CD8-positive, alpha-beta memory T cell (primary cell): ENCODE data around the gene FA2H. TPM values are rescaled to one million over a fixed set of nuclear protein-coding genes. Genes with fewer than 3 reads are reported as not detected.

ENCODE experiments used
- CTCF ChIA-PET: fragments of 350-600 bp; sonication (Branson Sonifier 250); formaldehyde crosslinking; loops from one replicate; lab custom pipeline; 2021; ENCODE audit warnings: antibody characterized with exemption; lab: Charles Lee
- POLR2A ChIA-PET: fragments of 350-600 bp; sonication (Branson Sonifier 250); formaldehyde crosslinking; loops from one replicate; lab custom pipeline; 2021; ENCODE audit warnings: antibody characterized with exemption; lab: Charles Lee
- DNase-seq, 5 donors: peaks; one replicate each; pipeline versions ENCODE4 v3.0.0 to v3.0.0-alpha.2; 2020 to 2022; ENCODE audit warnings: mixed read lengths in 1 of 5
- H3K27ac ChIP-seq: one replicate; pipeline ENCODE4 v1.7.0; 2013; ENCODE audit warnings: low read depth, mild to moderate bottlenecking, low read length, moderate library complexity
- H3K27me3 ChIP-seq: 2 replicates; pipeline ENCODE4 v1.7.0; 2013; ENCODE audit warnings: low read length, mild to moderate bottlenecking; ENCODE audit not compliant: insufficient read depth, poor library complexity, severe bottlenecking
- H3K36me3 ChIP-seq: 2 replicates; pipeline ENCODE4 v1.7.0; 2013; ENCODE audit warnings: mild to moderate bottlenecking, low read length, moderate library complexity; ENCODE audit not compliant: insufficient read depth
- H3K4me1 ChIP-seq: 2 replicates; pipeline ENCODE4 v1.7.0; 2013; ENCODE audit warnings: mild to moderate bottlenecking, low read length, moderate library complexity; ENCODE audit not compliant: insufficient read depth
- H3K4me3 ChIP-seq: 2 replicates; pipeline ENCODE4 v1.7.0; 2013; ENCODE audit warnings: mild to moderate bottlenecking, low read length
- H3K9me3 ChIP-seq: 2 replicates; pipeline ENCODE4 v1.7.0; 2013; ENCODE audit warnings: mild to moderate bottlenecking, low read length
- H3K27ac Mint-ChIP-seq, 8 donors: one replicate each; pipeline ENCODE4 v1.8.0; 2020 to 2021; ENCODE audit warnings: mixed read lengths in 8 of 8, mild to moderate bottlenecking in 6 of 8, inconsistent platforms in 3 of 8, moderate library complexity in 3 of 8
- H3K27me3 Mint-ChIP-seq, 2 donors: one replicate each; pipeline ENCODE4 v1.8.0; 2020 to 2021; ENCODE audit warnings: mixed read lengths in 2 of 2, mild to moderate bottlenecking in 1 of 2, moderate library complexity in 1 of 2
- H3K36me3 Mint-ChIP-seq, 3 donors: one replicate each; pipeline ENCODE4 v1.8.0; 2020 to 2021; ENCODE audit warnings: mixed read lengths in 3 of 3, inconsistent platforms in 1 of 3, mild to moderate bottlenecking in 1 of 3
- H3K4me1 Mint-ChIP-seq, 3 donors: one replicate each; pipeline ENCODE4 v1.8.0; 2020 to 2021; ENCODE audit warnings: mixed read lengths in 3 of 3, inconsistent platforms in 1 of 3, mild to moderate bottlenecking in 1 of 3
- H3K4me3 Mint-ChIP-seq, 7 donors: one replicate each; pipeline ENCODE4 v1.8.0; 2020 to 2021; ENCODE audit warnings: mixed read lengths in 7 of 7, mild to moderate bottlenecking in 6 of 7, moderate library complexity in 4 of 7, inconsistent platforms in 2 of 7
- H3K9me3 Mint-ChIP-seq, 5 donors: one replicate each; pipeline ENCODE4 v1.8.0; 2020 to 2022; ENCODE audit warnings: mixed read lengths in 5 of 5, mild to moderate bottlenecking in 3 of 5, moderate library complexity in 2 of 5, inconsistent platforms in 1 of 5
- polyA plus RNA-seq: library from polyadenylated mRNA; unstranded; fragments of 300-500 nt; fragmentation: Illumina TruSeq; gene quantifications from one replicate; pipeline ENCODE4 v1.2.3, GENCODE V29; 2021
- total RNA-seq, 2 experiments: library from RNA; stranded (reverse); gene quantifications; one replicate each; pipeline ENCODE4 v1.2.3, GENCODE V29; 2021

Gene FA2H
- total and polyA plus RNA-seq, 3 experiments from 2014 or later = not detected

DNA sequence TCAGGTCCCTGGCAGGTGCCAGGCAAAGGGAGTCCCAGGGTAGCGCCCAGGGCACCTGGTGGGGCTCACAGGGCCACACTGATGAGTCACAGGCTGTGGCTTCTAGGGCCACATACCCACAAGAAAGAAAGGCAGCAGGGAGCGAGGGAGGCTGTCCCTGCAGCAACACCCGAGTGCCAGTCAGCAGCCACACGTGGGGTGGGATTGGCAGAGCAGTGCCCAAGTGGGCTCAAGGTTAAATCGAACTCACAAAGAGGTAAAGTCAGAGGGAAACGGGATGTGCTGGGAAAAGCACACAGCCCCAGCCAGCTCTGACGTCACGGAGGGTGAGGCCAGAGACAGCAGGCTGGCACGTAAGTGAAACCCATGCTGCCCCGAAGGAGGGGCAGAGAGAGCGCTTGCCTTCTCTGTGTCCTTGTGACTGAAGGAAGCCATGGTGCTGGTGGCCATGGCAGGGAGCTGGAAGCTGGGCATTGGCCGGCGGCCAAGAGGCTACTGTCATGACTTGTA is 33.8 kb downstream of the FA2H start:
- CTCF ChIA-PET = no interaction called here

DNA sequence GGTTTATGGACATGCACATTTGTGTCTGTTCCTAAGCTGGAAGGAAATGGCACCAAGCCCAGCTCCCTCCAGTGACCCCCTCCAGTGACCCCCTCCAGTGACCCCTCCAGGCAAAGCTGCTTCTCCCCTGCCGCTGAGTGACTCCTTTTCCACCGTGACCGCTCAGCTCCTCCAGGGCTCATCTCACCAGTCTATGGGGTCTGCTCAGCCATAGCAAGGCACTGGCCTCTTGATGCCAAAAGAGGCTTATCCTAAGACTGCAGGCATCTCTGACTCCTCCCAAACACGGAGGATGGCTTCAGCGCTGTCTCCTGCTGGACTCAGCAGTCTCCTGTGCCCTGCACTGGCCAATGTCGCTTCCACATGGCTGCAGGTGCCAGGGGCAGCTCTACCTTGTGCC is 35.3 kb downstream of the FA2H start:
- Histone ChIP-seq H3K27ac (no peak overlapping the region), H3K9me3 (no peaks in the 10 kb centered on the region), H3K4me1 (no peaks in the 10 kb centered on the region), H3K36me3 (no peaks in the 10 kb centered on the region), H3K27me3 (no peaks in the 10 kb centered on the region), H3K4me3 (no peak overlapping the region)
- Mint-ChIP-seq H3K27me3 (peaks cover 0 to 4% of the 10 kb centered on the region in 2 donors), H3K36me3 (no peaks in the 10 kb centered on the region), H3K4me3 (no peak overlapping the region), H3K9me3 (no peaks in the 10 kb centered on the region), H3K27ac (no peak overlapping the region), H3K4me1 (no peaks in the 10 kb centered on the region)
- ChIA-PET CTCF (interaction anchor here (1.4 kb wide), 1 partner anchor 124 kb away, joined by 4 read pairs; no protein-coding TSS in a partner anchor), POLR2A (no interaction called here)
- no peak for DNase-seq

More for the DNA sequence above, 33.8 kb downstream of the FA2H start:
- Histone ChIP-seq H3K27ac (no peak overlapping the region), H3K4me3 (no peak overlapping the region), H3K4me1 (no peaks in the 10 kb centered on the region), H3K36me3 (no peaks in the 10 kb centered on the region), H3K9me3 (no peaks in the 10 kb centered on the region), H3K27me3 (no peaks in the 10 kb centered on the region)
- Mint-ChIP-seq H3K27ac (no peak overlapping the region), H3K4me1 (no peaks in the 10 kb centered on the region), H3K4me3 (no peak overlapping the region), H3K36me3 (no peaks in the 10 kb centered on the region), H3K27me3 (peaks cover 0 to 4% of the 10 kb centered on the region in 2 donors), H3K9me3 (no peaks in the 10 kb centered on the region)
- POLR2A ChIA-PET = no interaction called here
- no peak for DNase-seq

DNA sequence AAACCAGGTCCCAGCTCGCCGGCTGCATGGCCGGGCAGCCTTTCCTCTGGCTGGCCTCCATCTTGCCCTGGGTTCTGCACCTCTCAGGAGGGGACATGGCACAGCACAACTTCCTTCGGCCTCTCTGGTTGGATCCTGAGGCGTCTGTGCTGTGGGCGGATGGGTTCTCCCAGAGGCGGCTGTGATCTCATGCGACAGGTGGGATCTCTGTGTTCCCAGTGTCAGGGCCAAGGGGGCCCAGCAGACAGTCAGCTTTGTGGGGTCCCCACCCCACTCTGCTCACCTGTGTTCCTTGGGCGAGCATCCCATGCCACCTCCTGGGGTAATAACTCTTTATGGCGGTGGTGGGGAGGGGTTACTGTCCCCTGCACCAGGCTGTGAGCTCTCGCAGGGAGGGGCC is 35.8 kb downstream of the FA2H start:
- H3K27me3 ChIP-seq = no peaks in the 10 kb centered on the region
- H3K36me3 ChIP-seq = no peaks in the 10 kb centered on the region
- ChIA-PET CTCF (interaction anchor here (1.4 kb wide), 1 partner anchor 124 kb away, joined by 4 read pairs; no protein-coding TSS in a partner anchor), POLR2A (no interaction called here)
- Mint-ChIP-seq H3K9me3 (no peaks in the 10 kb centered on the region), H3K27me3 (peaks cover under 1 to 4% of the 10 kb centered on the region in 2 donors), H3K4me1 (no peaks in the 10 kb centered on the region), H3K27ac (no peak overlapping the region), H3K4me3 (no peak overlapping the region), H3K36me3 (no peaks in the 10 kb centered on the region)
- H3K9me3 ChIP-seq = no peaks in the 10 kb centered on the region
- H3K27ac ChIP-seq = no peak overlapping the region
- H3K4me1 ChIP-seq = no peaks in the 10 kb centered on the region
- no peak overlapping the region for H3K4me3 ChIP-seq
- no peak for DNase-seq

DNA sequence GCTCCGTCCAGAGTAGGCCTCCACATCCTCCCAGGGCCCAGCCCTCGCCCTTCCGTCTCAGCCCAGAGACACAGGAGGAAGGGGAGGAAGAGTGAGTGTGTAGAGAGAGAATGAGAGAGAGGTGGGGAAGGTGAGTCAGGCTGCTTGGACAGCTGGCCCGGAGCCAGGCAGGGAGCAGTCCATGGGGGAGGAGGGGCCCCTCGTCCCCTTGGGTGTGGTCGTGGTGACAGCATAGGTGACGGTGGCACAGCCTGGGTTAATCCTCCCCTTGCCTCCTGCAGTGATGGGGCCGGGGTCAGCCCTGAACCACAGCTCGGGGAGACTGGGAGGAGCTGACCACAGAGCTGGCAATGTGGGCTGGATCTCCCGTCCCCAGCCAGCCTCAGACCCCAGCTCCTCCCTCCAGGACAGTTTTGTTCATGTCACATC is 36.5 kb downstream of the FA2H start:
- H3K36me3 Mint-ChIP-seq = no peaks in the 10 kb centered on the region
- H3K4me3 Mint-ChIP-seq = no peak overlapping the region
- H3K9me3 Mint-ChIP-seq = no peaks in the 10 kb centered on the region
- Histone ChIP-seq H3K36me3 (no peaks in the 10 kb centered on the region), H3K4me1 (no peaks in the 10 kb centered on the region), H3K4me3 (no peak overlapping the region), H3K27me3 (no peaks in the 10 kb centered on the region), H3K27ac (no peak overlapping the region), H3K9me3 (no peaks in the 10 kb centered on the region)
- ChIA-PET CTCF (interaction anchor here (1.4 kb wide), 1 partner anchor 125 kb away, joined by 4 read pairs; no protein-coding TSS in a partner anchor), POLR2A (no interaction called here)
- H3K27ac Mint-ChIP-seq = no peak overlapping the region
- no peak for DNase-seq
- H3K4me1 Mint-ChIP-seq = no peaks in the 10 kb centered on the region
- peaks cover 3 to 4% of the 10 kb centered on the region in 2 donors for H3K27me3 Mint-ChIP-seq

DNA sequence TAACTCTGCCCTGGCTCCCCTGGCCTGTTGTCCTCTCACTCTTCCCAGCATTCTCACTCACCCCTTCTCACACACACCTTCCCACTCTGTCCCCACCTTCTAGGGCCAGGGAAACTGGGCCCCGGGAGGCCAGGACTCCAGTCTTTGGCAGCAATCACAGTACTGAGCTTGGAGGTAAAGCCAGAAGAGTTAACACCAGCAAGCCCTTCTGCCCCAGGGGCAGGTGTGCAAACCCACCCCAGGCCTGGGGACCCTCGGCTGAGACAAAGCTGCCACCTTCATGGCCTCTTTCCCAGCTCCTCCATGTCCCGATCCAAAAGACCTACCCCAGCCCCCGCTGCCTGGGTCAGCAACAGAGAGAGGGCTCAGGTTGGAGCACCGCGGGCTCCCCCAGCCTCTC is 37.1 kb downstream of the FA2H start:
- ChIA-PET POLR2A (no interaction called here), CTCF (no interaction called here)
- Mint-ChIP-seq H3K4me3 (no peak overlapping the region), H3K27me3 (peaks cover 3 to 4% of the 10 kb centered on the region in 2 donors), H3K4me1 (no peaks in the 10 kb centered on the region), H3K9me3 (no peaks in the 10 kb centered on the region), H3K27ac (no peak overlapping the region), H3K36me3 (no peaks in the 10 kb centered on the region)
- no peak overlapping the region for H3K27ac ChIP-seq
- no peaks in the 10 kb centered on the region for H3K36me3 ChIP-seq
- no peak for DNase-seq
- H3K9me3 ChIP-seq = no peaks in the 10 kb centered on the region
- no peak overlapping the region for H3K4me3 ChIP-seq
- no peaks in the 10 kb centered on the region for H3K4me1 ChIP-seq
- H3K27me3 ChIP-seq = no peaks in the 10 kb centered on the region

DNA sequence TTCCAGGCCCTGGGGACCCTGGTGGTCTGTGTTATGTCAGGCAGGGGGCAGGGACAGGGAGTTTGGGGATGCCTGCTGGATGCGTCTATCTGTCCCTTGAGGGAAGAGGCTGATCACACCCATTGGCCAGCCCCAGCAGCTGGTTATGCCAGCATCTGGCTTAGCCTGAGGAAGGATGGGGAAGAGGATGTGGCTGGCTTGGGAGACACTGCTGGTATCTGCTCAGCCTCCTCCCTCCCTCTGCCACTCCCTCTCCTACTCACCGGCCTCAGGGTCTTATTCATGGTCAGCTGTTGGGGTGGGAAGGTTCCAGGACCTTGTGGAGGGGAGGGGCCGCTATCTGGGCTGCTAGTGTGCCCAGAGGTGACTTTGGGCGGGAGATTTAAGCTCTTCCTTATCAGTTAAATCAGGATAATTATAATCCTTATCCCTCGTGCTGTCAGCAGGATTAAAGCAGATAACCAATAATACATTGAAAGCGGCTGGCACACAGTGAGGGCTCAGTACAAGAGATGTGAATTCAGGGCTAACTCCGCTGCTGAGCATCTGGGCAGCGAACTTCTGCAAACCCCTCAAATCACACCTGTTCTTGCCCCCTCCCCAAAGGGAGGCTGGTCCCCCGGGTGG is 38.0 kb downstream of the FA2H start:
- H3K9me3 Mint-ChIP-seq = no peaks in the 10 kb centered on the region
- Histone ChIP-seq H3K36me3 (no peaks in the 10 kb centered on the region), H3K27ac (no peak overlapping the region), H3K27me3 (no peaks in the 10 kb centered on the region), H3K4me1 (no peaks in the 10 kb centered on the region), H3K4me3 (no peak overlapping the region), H3K9me3 (no peaks in the 10 kb centered on the region)
- H3K27ac Mint-ChIP-seq = no peak overlapping the region
- no peaks in the 10 kb centered on the region for H3K36me3 Mint-ChIP-seq
- ChIA-PET CTCF (no interaction called here), POLR2A (no interaction called here)
- peaks cover 3 to 4% of the 10 kb centered on the region in 2 donors for H3K27me3 Mint-ChIP-seq
- H3K4me1 Mint-ChIP-seq = no peaks in the 10 kb centered on the region
- no peak for DNase-seq
- no peak overlapping the region for H3K4me3 Mint-ChIP-seq

DNA sequence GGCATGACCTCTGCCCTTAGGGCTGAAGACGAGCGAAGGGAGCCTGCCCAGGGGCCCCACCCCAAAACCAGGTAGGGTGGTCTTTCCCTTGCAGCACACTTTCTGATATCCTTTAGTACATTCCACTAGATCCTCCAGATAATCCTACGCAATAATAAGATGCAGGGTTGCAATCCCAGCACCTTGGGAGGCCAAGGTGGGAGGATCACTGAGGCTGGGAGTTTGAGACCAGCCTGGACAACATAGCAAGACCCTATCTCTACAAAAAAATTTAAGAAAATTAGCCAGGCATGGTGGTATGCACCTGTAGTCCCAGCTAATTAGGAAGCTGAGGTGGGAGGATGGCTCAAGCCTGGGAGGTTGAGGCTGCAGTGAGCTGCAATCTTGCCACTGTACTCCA is 39.1 kb downstream of the FA2H start:
- Mint-ChIP-seq H3K9me3 (no peaks in the 10 kb centered on the region), H3K27me3 (peaks cover 3 to 4% of the 10 kb centered on the region in 2 donors), H3K27ac (peak overlapping the region in 1 of 8 donors; percentile 14), H3K4me1 (peaks cover 0 to under 1% (median 0%) of the 10 kb centered on the region in 3 donors), H3K36me3 (no peaks in the 10 kb centered on the region), H3K4me3 (no peak overlapping the region)
- H3K9me3 ChIP-seq = no peaks in the 10 kb centered on the region
- no peak overlapping the region for H3K27ac ChIP-seq
- ChIA-PET CTCF (no interaction called here), POLR2A (no interaction called here)
- H3K27me3 ChIP-seq = no peaks in the 10 kb centered on the region
- no peaks in the 10 kb centered on the region for H3K36me3 ChIP-seq
- no peak for DNase-seq
- no peaks in the 10 kb centered on the region for H3K4me1 ChIP-seq
- H3K4me3 ChIP-seq = no peak overlapping the region

DNA sequence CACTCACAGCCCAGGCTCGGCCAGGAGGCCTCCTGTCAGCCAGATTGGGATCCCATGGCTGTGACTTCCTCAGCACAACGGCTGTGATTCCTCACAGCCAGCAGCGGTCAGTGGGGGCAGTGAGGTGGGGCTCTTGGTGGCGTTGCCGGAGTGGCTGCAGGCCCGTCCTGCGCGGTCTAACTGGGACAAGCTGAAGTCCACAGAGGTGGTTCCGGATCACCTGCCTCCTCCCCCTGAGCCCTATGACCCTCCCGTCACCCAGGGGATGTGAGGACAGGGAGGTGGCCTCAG is 39.5 kb downstream of the FA2H start:
- ChIA-PET POLR2A (no interaction called here), CTCF (no interaction called here)
- no peaks in the 10 kb centered on the region for H3K36me3 Mint-ChIP-seq

More for the DNA sequence above, 39.5 kb downstream of the FA2H start:
- H3K9me3 Mint-ChIP-seq = no peaks in the 10 kb centered on the region
- no peak overlapping the region for H3K4me3 ChIP-seq
- H3K27ac ChIP-seq = no peak overlapping the region
- no peaks in the 10 kb centered on the region for H3K9me3 ChIP-seq
- no peak overlapping the region for H3K27ac Mint-ChIP-seq
- no peaks in the 10 kb centered on the region for H3K4me1 ChIP-seq
- peaks cover 4% of the 10 kb centered on the region in 3 donors for H3K4me1 Mint-ChIP-seq
- H3K27me3 ChIP-seq = no peaks in the 10 kb centered on the region
- DNase-seq = no peak
- no peaks in the 10 kb centered on the region for H3K36me3 ChIP-seq
- H3K4me3 Mint-ChIP-seq = no peak overlapping the region
- peaks cover 3 to 4% of the 10 kb centered on the region in 2 donors for H3K27me3 Mint-ChIP-seq
